Stimulated activated CD8-positive, alpha-beta memory T cell treated with anti-CD3 and anti-CD28 coated beads, Interleukin-12 subunit alpha, Interleukin-12 subunit beta, amount 100 ng/mL, for 1 hour (primary cell): ENCODE measurements around the gene FARP2.

Experiments used
- DNase-seq: peaks from one replicate; pipeline ENCODE4 v3.0.0-alpha.2; 2020; ENCODE audit warnings: low read depth

FARP2 gene

DNA sequence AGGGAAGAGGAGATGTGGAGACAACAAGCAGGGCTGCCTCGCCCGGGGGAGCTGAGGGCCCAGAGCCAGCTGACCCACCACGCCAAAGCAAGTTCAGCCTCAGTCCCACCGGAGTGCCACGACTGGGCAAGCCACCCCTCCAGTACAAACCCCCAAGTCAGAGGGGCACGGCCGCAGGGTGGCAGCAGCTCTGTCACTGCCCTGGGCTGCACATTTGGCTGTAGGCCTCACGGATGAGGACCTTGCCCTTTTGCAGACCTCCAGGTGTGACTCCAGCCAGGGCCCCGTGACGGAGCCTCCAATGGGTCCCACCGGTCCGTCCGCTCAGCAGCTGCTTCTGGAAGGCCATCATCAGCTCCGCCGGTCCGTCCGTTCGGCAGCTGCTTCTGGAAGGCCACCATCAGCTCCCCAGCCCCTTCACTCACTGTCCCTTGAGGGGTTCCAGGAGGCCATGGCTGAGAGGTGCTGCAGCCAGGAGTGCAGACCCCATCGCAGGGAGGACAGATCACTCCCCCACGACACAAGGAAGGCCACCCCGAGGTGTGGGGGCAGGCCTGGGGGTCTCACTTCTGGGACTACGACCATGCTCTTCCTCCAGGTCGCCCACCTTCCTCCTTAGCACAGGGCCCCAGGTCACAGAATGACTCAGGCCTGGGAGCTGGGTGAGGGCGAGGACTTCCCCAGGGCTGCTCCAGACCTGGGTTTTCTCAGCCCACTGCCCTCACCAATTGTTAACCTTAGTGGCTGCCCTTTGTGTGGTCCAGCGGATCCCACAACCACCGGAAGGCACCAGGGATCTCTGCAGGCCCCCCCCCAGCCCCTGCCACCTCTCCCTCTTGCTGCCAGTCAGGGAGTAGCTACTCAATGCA lies 176.9 kb downstream of the FARP2 start:
- no peak for DNase-seq

DNA sequence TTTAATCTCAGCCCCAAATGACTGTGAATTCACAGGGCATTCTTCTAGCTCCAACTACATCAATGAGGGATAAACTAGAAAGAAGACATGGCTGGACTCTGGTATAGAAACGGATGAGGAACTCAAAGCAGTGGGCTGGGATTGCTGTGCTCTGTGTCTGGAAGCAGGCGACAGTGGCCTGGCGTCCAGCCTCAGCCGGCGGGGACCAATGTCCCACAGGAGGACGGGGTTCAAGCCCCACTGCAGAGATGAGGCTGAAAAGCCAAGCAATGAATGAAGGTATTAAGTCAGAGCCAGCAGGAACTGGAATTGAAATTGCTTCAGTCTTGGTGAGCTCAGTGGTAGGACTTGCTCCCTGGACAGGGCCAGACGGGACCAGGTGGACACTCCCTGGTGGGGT lies 178.2 kb downstream of the FARP2 start:
- DNase-seq, result no peak

DNA sequence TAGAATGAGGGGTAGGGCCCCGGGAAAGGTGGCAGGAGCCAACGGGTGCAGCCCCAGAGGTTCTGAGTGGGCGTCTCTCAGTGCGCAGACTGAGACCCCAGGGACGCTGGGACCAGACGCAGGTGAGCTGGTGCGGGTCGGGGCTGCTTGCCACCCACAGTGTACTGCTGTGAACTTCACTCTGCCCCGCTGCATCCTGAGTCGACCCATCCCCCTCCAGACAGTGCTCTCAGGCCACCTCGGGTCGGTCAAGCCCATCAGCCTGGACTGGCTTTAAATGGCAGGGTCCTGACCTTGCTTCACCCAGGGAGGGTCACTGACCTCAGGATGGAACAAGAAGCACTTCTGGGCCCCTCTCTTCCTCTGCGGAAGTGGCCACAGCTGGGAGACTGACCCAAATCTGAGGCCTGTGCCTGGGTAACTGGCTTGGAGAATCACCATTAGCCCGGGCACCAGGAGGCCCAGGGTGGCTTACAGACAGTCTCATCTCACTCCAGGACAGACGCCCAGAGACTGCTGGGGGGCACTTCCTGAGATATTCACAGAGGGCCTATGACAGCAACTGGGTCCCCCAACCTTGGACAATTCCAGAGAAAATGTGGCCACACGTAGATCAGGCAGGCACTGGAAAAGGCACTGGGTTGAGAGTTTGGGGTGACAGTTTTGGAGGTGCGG lies 178.8 kb downstream of the FARP2 start:
- no peak for DNase-seq

DNA sequence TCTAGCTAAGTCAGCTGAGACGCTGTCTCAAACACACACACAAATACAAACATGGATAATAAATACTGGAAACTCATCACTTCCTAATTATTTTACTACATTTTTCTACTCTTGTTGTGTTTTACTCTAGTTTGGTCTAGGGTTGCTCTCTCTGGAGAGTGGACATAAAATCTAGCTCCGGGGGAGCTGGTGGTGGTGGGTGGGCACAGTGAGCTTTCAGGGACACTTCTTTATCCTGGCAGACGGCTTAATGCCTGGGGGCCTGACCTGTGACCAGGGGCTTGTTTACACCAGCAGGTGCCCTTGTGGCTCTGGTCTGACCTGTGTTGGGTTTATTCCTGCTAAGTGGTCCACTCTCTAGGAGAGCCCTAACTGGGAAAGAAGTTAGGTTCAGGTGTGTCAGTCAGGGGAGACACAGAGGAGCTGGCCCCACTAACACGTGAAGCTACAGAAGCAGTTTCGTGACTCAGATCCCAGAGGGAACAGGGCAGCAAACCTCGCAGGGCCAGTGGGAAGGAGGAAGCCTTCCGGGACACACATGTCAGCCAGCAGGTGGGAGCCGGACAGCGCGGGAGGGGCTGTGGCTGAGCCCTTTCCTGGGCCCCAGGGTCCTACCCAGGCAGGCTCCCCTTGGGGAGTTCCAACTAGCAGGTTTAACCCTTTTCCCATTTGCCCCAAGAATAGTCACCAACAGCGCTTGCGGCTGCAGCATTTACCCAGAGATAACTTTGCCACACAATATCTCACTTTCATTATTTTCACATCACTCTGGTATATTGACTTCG lies 180.0 kb downstream of the FARP2 start:
- no peak for DNase-seq

DNA sequence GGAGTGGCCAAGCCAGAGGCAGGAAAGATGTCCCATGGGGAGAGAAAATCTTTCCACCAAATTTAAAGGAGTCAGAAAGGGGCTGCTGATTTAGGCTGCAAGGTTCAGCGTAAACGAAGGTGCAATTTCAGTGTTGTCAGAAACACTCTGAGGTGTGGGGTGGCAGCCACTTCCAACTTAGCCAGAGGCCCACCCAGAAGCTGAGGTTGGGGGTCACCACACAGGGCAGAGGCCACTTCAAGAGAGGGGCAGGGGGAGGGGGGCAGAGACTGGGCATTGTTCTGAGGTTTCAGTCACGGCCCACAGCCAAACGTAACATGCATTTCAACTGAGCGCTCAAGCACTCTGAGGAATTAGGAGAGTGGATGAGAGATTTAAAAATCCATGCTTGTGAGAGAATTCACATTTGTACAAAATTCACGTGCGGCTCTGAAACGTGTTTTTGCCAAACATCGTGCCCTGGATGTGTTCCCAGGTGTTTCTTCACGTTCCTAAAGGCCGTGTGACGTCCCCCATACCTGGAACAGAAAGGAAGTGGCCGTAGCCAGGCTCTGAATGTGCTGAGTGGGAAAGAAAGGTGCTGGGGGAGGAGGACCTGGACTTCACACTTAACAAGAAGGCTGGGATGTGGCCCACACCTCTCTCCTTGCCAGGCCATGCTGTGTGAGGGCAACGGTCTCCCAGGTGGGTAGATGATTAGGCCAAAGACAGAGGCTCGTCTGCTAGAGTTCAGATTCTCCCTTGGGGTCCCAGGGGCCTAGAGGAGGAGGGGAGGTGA lies 182.9 kb downstream of the FARP2 start:
- no peak for DNase-seq

DNA sequence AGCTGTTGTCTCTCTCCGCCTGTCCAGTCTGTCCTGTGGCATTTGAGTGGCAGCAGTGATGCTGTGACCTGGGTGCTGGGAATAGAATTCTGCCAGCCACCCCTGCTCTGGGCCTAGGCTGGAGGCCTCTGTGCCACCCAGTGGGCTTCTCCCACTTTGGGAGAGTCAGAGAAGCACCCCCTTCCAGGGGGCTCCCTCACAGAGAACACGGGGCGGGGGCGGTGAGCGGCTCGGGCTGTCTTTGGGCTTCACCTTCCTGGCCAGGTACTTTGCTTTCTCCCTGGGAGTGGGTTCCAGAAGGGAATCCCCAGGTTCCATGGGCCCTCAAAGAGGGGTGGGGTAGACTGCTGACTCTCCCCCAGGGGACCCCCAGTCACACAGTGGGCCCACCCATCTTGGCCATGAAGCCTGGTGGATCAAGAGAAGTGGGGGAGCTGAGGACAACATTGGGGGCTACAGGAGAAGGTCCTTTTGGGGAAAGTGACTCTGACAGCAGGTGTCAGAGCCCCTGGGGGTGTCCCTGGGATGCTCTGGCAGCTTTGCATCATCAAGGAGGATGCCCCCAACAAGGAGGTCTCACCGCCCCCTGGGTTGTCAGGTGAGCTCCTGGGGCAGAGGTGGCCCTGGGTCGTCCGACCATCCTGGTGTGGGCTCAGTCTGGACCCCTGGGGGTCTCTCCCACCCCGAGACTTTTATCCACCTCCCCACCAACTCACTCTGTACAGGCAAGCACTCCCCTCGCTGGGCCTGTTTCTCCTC lies 183.7 kb downstream of the FARP2 start:
- no peak for DNase-seq

DNA sequence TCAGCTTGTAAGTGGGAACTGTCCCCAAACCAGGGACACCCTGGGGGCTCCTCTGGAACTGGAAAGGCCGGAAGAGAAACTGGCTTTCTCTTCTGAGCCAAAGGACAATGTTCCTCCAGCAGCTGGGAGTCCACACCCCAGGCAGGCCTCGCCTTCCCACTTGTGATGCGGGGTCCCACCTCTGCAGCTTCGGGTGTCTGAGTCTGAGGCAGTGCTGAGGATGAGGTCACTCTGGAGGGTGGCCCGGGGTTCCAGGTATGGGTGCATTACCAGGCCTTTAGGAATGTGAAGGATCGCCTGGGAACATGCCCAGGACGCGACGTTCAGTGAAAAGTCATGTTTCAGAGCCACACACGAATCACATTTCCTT lies 184.3 kb downstream of the FARP2 start:
- no peak for DNase-seq

DNA sequence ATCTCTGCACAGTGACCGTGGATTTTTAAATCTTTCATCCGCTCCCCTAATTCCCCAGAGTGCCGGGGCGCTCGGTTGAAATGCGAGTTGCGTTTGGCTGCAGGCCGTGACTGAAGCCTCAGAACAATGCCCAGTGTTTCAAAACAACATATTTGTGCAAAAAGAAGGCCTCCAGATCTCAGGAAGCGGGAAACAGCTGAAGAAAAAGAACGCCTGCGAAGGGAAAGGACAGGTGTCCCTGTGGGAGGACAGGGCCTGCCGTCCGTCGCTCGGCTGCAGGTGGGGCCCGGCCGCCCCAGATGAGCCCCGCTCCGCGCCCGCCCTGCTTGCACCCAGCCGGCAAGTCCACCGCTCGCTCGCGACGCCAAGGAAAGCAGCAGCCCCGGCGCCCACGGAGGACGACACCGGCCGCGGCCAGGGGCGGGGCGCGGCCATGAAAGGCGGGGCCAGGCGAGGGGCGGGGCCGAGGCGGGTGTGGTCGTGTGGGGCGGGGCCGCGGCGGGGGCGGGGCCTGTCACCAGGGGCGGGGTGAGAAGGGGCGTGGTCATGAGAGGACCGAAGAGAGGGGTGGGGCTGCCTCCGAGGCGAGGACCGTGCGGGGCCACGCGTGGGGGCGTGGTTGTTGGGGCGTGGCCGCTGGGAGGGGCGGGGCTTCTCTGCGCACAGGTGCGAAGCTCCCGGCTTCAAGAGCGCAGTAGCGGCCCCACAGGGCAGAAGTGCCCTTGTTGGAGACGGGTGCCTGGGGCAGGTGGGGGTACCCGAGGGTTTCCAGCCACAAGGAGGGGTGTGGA lies 184.9 kb downstream of the FARP2 start:
- DNase-seq, result peak; percentile 40

DNA sequence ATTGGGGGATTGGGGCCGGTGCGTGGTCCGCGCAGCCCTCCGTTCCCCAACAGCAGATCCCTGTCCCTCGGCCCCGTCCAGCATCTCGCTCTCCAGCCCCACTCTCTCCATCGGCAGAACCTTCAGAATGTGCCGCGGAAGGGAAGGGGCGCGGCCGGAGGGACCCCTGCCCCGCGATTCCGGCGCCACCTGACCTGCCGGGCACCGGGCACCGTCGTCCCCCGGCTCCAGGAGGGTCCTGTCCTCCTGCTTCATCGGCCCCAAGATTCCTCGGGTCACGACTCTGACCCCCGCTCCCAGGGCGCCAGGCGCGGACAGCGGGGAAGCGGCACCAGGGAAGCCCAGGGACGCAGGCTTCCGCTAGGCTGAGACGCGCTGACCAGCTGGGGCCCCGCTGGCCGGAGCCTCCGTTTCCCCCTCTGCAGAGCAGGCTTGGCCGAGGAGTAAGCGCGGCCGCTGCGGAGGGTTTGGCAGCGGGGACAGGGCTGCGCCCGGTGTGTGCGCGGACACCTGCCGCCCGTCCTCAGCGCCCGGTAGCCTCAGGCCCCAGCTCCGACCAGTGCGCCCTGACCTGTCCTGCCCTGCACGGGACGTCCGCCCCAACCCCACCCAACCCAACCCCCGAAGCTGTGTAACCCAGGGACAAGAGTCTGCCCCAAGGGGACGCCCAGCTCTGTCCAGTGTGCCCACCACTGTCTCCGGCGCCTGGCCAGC lies 185.6 kb downstream of the FARP2 start:
- no peak for DNase-seq

DNA sequence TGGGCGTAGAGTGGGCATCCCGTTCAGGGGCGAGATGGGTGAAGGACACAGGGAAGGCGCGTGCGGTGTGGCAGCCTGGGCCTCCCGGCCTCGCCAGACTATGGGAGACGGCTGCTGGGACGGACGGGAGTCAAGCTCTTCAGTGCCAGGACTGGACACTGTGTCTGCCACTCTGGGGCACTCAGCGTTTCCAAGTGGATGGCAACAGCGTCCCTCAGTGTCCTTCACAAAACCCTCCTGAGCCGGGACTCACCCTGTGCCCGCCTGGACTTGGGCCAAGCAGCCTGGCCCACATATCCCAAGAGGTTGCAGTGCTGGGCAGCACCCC lies 186.2 kb downstream of the FARP2 start:
- no peak for DNase-seq
